ENCODE data around the gene BORCS5.

Gene BORCS5

GRCh38 chr12:12488823-12489550 is 132.1 kb downstream of the BORCS5 start:
- Histone ChIP-seq H3F3A (ENCODE audit: insufficient read depth) (no peaks in the 10 kb centered on the region), H3K36me3 (ENCODE audit: low read length) (no peaks in the 10 kb centered on the region)
- TF ChIP-seq, protein P1, sequence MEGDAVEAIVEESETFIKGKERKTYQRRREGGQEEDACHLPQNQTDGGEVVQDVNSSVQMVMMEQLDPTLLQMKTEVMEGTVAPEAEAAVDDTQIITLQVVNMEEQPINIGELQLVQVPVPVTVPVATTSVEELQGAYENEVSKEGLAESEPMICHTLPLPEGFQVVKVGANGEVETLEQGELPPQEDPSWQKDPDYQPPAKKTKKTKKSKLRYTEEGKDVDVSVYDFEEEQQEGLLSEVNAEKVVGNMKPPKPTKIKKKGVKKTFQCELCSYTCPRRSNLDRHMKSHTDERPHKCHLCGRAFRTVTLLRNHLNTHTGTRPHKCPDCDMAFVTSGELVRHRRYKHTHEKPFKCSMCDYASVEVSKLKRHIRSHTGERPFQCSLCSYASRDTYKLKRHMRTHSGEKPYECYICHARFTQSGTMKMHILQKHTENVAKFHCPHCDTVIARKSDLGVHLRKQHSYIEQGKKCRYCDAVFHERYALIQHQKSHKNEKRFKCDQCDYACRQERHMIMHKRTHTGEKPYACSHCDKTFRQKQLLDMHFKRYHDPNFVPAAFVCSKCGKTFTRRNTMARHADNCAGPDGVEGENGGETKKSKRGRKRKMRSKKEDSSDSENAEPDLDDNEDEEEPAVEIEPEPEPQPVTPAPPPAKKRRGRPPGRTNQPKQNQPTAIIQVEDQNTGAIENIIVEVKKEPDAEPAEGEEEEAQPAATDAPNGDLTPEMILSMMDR (IDR thresholded peaks at IDR 0.05; ENCODE audit: insufficient read depth, low read length, poor library complexity, severe bottlenecking), result no peak
- TF ChIP-seq EZH2phosphoT487 (conservative IDR thresholded peaks at IDR 0.05; ENCODE audit: low read length), result no peak

DNA sequence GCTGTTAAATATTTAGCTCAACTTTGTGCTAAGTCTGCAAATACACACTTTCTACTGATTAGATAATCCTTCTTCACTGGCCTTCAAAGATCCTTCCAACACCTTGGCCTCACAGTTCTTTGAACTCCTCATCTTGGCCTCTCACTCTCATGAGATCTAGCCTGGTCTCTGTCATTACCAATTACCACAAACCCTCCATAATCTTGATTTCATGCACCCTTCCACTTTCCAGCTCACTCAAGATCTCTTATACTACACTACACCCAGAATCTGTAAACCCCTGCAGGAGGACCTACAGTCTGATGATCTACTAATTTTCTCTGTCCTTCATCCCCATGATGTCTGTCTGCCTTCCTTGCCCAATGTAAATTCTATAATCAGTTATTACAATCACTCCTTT is 134.7 kb downstream of the BORCS5 start:
- Histone ChIP-seq H3F3A (ENCODE audit: insufficient read depth) (no peaks in the 10 kb centered on the region), H3K9ac (ENCODE audit: low read length) (no peak overlapping the region), H3K27ac (ENCODE audit: low read depth, low read length) (no peak overlapping the region), H3K9me3 (ENCODE audit: insufficient read depth, low read length) (no peaks in the 10 kb centered on the region), H3K27me3 (ENCODE audit: low read length) (no peaks in the 10 kb centered on the region), H3K9me2 (replicated peaks; ENCODE audit: insufficient read depth, low read length) (no peaks in the 10 kb centered on the region), H3K4me2 (ENCODE audit: low read depth, low read length, poor library complexity, severe bottlenecking) (no peak overlapping the region), H2AFZ (ENCODE audit: low read depth, low read length, severe bottlenecking) (no peak overlapping the region), H4K20me1 (ENCODE audit: low read depth, low read length) (no peaks in the 10 kb centered on the region), H3K79me2 (ENCODE audit: insufficient read depth, low read length) (no peaks in the 10 kb centered on the region), H3K4me3 (ENCODE audit: insufficient read depth, low read length, poor library complexity, severe bottlenecking) (no peak overlapping the region), H3K36me3 (ENCODE audit: low read length) (no peaks in the 10 kb centered on the region)
- TF ChIP-seq EZH2phosphoT487 (conservative IDR thresholded peaks at IDR 0.05; ENCODE audit: low read length), result no peak
- TF ChIP-seq, protein P1 (IDR thresholded peaks at IDR 0.05; ENCODE audit: insufficient read depth, low read length, poor library complexity, severe bottlenecking), result no peak

More at GRCh38 chr12:12488823-12489550, 132.1 kb downstream of the BORCS5 start:
- H4K20me1 ChIP-seq (ENCODE audit: low read depth, low read length), result no peaks in the 10 kb centered on the region
- H3K4me3 ChIP-seq (ENCODE audit: insufficient read depth, low read length, poor library complexity, severe bottlenecking), result no peak overlapping the region
- no peak overlapping the region for H3K4me2 ChIP-seq (ENCODE audit: low read depth, low read length, poor library complexity, severe bottlenecking)
- no peaks in the 10 kb centered on the region for H3K79me2 ChIP-seq (ENCODE audit: insufficient read depth, low read length)
- no peak overlapping the region for H3K27ac ChIP-seq (ENCODE audit: low read depth, low read length)
- H3K9me2 ChIP-seq (replicated peaks; ENCODE audit: insufficient read depth, low read length), result no peaks in the 10 kb centered on the region
- no peak overlapping the region for H3K9ac ChIP-seq (ENCODE audit: low read length)
- H3K9me3 ChIP-seq (ENCODE audit: insufficient read depth, low read length), result no peaks in the 10 kb centered on the region
- no peaks in the 10 kb centered on the region for H3K27me3 ChIP-seq (ENCODE audit: low read length)
- no peak overlapping the region for H2AFZ ChIP-seq (ENCODE audit: low read depth, low read length, severe bottlenecking)

- no peaks in the 10 kb centered on the region for H3K36me3 ChIP-seq (ENCODE audit: low read length)
- TF ChIP-seq, protein P1 (IDR thresholded peaks at IDR 0.05; ENCODE audit: insufficient read depth, low read length, poor library complexity, severe bottlenecking), result no peak
- no peak for TF ChIP-seq EZH2phosphoT487 (conservative IDR thresholded peaks at IDR 0.05; ENCODE audit: low read length)
- H2AFZ ChIP-seq (ENCODE audit: low read depth, low read length, severe bottlenecking), result no peak overlapping the region
- no peaks in the 10 kb centered on the region for H3K9me3 ChIP-seq (ENCODE audit: insufficient read depth, low read length)
- H3F3A ChIP-seq (ENCODE audit: insufficient read depth), result no peaks in the 10 kb centered on the region
- no peaks in the 10 kb centered on the region for H3K27me3 ChIP-seq (ENCODE audit: low read length)
- H3K27ac ChIP-seq (ENCODE audit: low read depth, low read length), result no peak overlapping the region
- H3K9ac ChIP-seq (ENCODE audit: low read length), result no peak overlapping the region
- H3K4me2 ChIP-seq (ENCODE audit: low read depth, low read length, poor library complexity, severe bottlenecking), result no peak overlapping the region
- no peak overlapping the region for H3K4me3 ChIP-seq (ENCODE audit: insufficient read depth, low read length, poor library complexity, severe bottlenecking)
- H3K9me2 ChIP-seq (replicated peaks; ENCODE audit: insufficient read depth, low read length), result no peaks in the 10 kb centered on the region
- no peaks in the 10 kb centered on the region for H3K79me2 ChIP-seq (ENCODE audit: insufficient read depth, low read length)
- no peaks in the 10 kb centered on the region for H4K20me1 ChIP-seq (ENCODE audit: low read depth, low read length)
Measured at GRCh38 chr12:12492547-12492946, 135.7 kb downstream of the BORCS5 start.
